Spinal cord (tissue), 10 donors: Measurements from ENCODE around the gene DAPK1. TPM values are rescaled to one million over a fixed set of nuclear protein-coding genes. Genes with fewer than 3 reads are reported as not detected.

Source experiments
- DNase-seq, 6 donors: peaks; one replicate each; pipeline versions ENCODE4 v3.0.0 to v3.0.0-alpha.2; 2013 to 2015; ENCODE audit warnings: low spot score in 6 of 6, low read depth in 4 of 6
- H3K27ac ChIP-seq: one replicate; pipeline ENCODE4 v1.5.1; 2013; ENCODE audit warnings: low read depth, low read length, control low read depth
- H3K27me3 ChIP-seq: one replicate; pipeline ENCODE4 v1.6.1; 2013; ENCODE audit warnings: low read length; ENCODE audit not compliant: control insufficient read depth, insufficient read depth
- H3K36me3 ChIP-seq: one replicate; pipeline ENCODE4 v1.6.1; 2013; ENCODE audit warnings: low read length; ENCODE audit not compliant: control insufficient read depth, insufficient read depth
- H3K4me1 ChIP-seq: one replicate; pipeline ENCODE4 v1.6.1; 2013; ENCODE audit warnings: low read length; ENCODE audit not compliant: control insufficient read depth, insufficient read depth
- H3K4me3 ChIP-seq: one replicate; pipeline ENCODE4 v1.5.1; 2013; ENCODE audit warnings: low read depth, low read length, control low read depth
- H3K9me3 ChIP-seq: one replicate; pipeline ENCODE4 v1.6.1; 2013; ENCODE audit warnings: low read length; ENCODE audit not compliant: control insufficient read depth, insufficient read depth
- WGBS: methylation state at CpG from one replicate; pipeline ENCODE4 v1.1.5; 2013; ENCODE audit warnings: missing lambda C conversion rate; ENCODE audit not compliant: insufficient coverage; 5-methylcytosine and 5-hydroxymethylcytosine counted together
- long read RNA-seq, 4 donors: transcript quantifications; one replicate each; lab custom pipeline, GENCODE V29; 2026
- polyA plus RNA-seq, 2 donors: library from polyadenylated mRNA; unstranded; fragments of 120-200 nt; gene quantifications; one replicate each; pipeline ENCODE4 v1.2.1, GENCODE V29; 2013; ENCODE audit not compliant: insufficient read length in 2 of 2
- total RNA-seq, 2 donors: library from RNA; depleted of rRNA in 1 of 2; stranded (reverse); fragments of 120-200 nt in 1 of 2; fragments of >200 nt in 1 of 2; gene quantifications; one replicate each; pipeline versions ENCODE4 v1.2.3 to v1.2.4, GENCODE V29; 2013 to 2014
- donor health status: healthy.

The DAPK1 gene
- total RNA-seq (10 to 100 TPM; 53.3 to 77.1 TPM), polyA plus RNA-seq (10 to 100 TPM; 78.7 to 82.6 TPM)
- long read RNA-seq, donor 1, full-length matches to known transcripts: 7 of 22 reads
- long read RNA-seq, donor 1, partial matches to known transcripts: 15 of 22 reads
- long read RNA-seq, donor 1, other reads (novel, unspliced or antisense): 0 of 22 reads
- long read RNA-seq, donor 2: 0 reads
- long read RNA-seq, donor 3, full-length matches to known transcripts: 1 of 16 reads
- long read RNA-seq, donor 3, partial matches to known transcripts: 15 of 16 reads
- long read RNA-seq, donor 3, other reads (novel, unspliced or antisense): 0 of 16 reads
- long read RNA-seq, donor 4, full-length matches to known transcripts: 6 of 20 reads
- long read RNA-seq, donor 4, partial matches to known transcripts: 14 of 20 reads
- long read RNA-seq, donor 4, other reads (novel, unspliced or antisense): 0 of 20 reads

- H3K27ac ChIP-seq: peak within 1 kb of the TSS; percentile 79
- WGBS: under 1% methylated on average over 55 of the region's 55 CpGs
- DNase-seq: peak; percentile 58 to 92 (median 62)
- peaks cover 23% of the 10 kb centered on the region for H3K4me1 ChIP-seq
- no peaks in the 10 kb centered on the region for H3K9me3 ChIP-seq
- peaks cover 17% of the 10 kb centered on the region for H3K27me3 ChIP-seq
- peak within 1 kb of the TSS; percentile 75 for H3K4me3 ChIP-seq
- H3K36me3 ChIP-seq: peaks cover 2% of the 10 kb centered on the region
Measured at GRCh38 chr9:87497604-87498045, at the start of gene DAPK1. TSS of gene DAPK1 (plus strand) at chr9:87497867. CDS start at chr9:87499078, 1,211 bp downstream.

GRCh38 chr9:87451149-87451548, 46.5 kb upstream of the DAPK1 start:
- H3K9me3 ChIP-seq: peaks cover 2% of the 10 kb centered on the region
- DNase-seq: no peak
- WGBS: no CpG with 5 or more reads among the region's 6 CpGs

GRCh38 chr9:87455407-87455806, 42.3 kb upstream of the DAPK1 start:
- Histone ChIP-seq H3K9me3 (peaks cover 2% of the 10 kb centered on the region), H3K4me3 (no peak overlapping the region), H3K27me3 (no peaks in the 10 kb centered on the region), H3K4me1 (no peaks in the 10 kb centered on the region), H3K27ac (no peak overlapping the region), H3K36me3 (no peaks in the 10 kb centered on the region)
- 63% methylated on average over 1 of the region's 1 CpG for WGBS
- DNase-seq: no peak

More at GRCh38 chr9:87451149-87451548, 46.5 kb upstream of the DAPK1 start:
- no peaks in the 10 kb centered on the region for H3K27me3 ChIP-seq
- peaks cover 4% of the 10 kb centered on the region for H3K4me1 ChIP-seq
- H3K27ac ChIP-seq: no peak overlapping the region
- H3K4me3 ChIP-seq: no peak overlapping the region
- H3K36me3 ChIP-seq: no peaks in the 10 kb centered on the region

GRCh38 chr9:87461256-87461655, 36.4 kb upstream of the DAPK1 start:
- DNase-seq: peak in 1 of 6 donors; percentile 51
- H3K4me3 ChIP-seq: no peak overlapping the region

GRCh38 chr9:87464110-87464991, 33.3 kb upstream of the DAPK1 start:
- no peak overlapping the region for H3K27ac ChIP-seq
- H3K9me3 ChIP-seq: no peaks in the 10 kb centered on the region
- H3K36me3 ChIP-seq: no peaks in the 10 kb centered on the region
- 80% methylated on average over 2 of the region's 7 CpGs for WGBS
- no peak overlapping the region for H3K4me3 ChIP-seq
- no peaks in the 10 kb centered on the region for H3K27me3 ChIP-seq
- H3K4me1 ChIP-seq: no peaks in the 10 kb centered on the region
- DNase-seq: peak in 1 of 6 donors; percentile 52

More at GRCh38 chr9:87461256-87461655, 36.4 kb upstream of the DAPK1 start:
- no CpG with 5 or more reads among the region's 4 CpGs for WGBS
- Histone ChIP-seq H3K27ac (no peak overlapping the region), H3K27me3 (no peaks in the 10 kb centered on the region), H3K36me3 (no peaks in the 10 kb centered on the region), H3K4me1 (no peaks in the 10 kb centered on the region), H3K9me3 (no peaks in the 10 kb centered on the region)

- no peak for DNase-seq
- Histone ChIP-seq H3K27ac (no peak overlapping the region), H3K9me3 (no peaks in the 10 kb centered on the region), H3K4me3 (no peak overlapping the region), H3K36me3 (no peaks in the 10 kb centered on the region), H3K4me1 (no peaks in the 10 kb centered on the region), H3K27me3 (no peaks in the 10 kb centered on the region)
- no CpG with 5 or more reads among the region's 1 CpG for WGBS
Measured at GRCh38 chr9:87464992-87465378, 32.7 kb upstream of the DAPK1 start.

GRCh38 chr9:87465816-87466215, 31.9 kb upstream of the DAPK1 start:
- DNase-seq: no peak

GRCh38 chr9:87467187-87467586, 30.5 kb upstream of the DAPK1 start:
- Histone ChIP-seq H3K9me3 (no peaks in the 10 kb centered on the region), H3K4me1 (peaks cover 6% of the 10 kb centered on the region), H3K36me3 (no peaks in the 10 kb centered on the region), H3K4me3 (no peak overlapping the region), H3K27me3 (no peaks in the 10 kb centered on the region), H3K27ac (no peak overlapping the region)
- WGBS: 100% methylated on average over 4 of the region's 6 CpGs
- no peak for DNase-seq

More at GRCh38 chr9:87465816-87466215, 31.9 kb upstream of the DAPK1 start:
- Histone ChIP-seq H3K4me3 (no peak overlapping the region), H3K9me3 (no peaks in the 10 kb centered on the region), H3K36me3 (no peaks in the 10 kb centered on the region), H3K4me1 (peaks cover under 1% of the 10 kb centered on the region), H3K27me3 (no peaks in the 10 kb centered on the region), H3K27ac (no peak overlapping the region)
- WGBS: 75% methylated on average over 2 of the region's 3 CpGs

GRCh38 chr9:87469793-87470465, 27.7 kb upstream of the DAPK1 start:
- Histone ChIP-seq H3K36me3 (no peaks in the 10 kb centered on the region), H3K27ac (no peak overlapping the region), H3K27me3 (no peaks in the 10 kb centered on the region), H3K4me1 (peaks cover 6% of the 10 kb centered on the region), H3K4me3 (no peak overlapping the region), H3K9me3 (no peaks in the 10 kb centered on the region)
- peak in 1 of 6 donors; percentile 31 for DNase-seq
- 39% methylated on average over 3 of the region's 3 CpGs for WGBS
